Right lung (tissue), 5 donors: Measurements from ENCODE around the gene AZU1. TPM values are rescaled to one million over a fixed set of nuclear protein-coding genes. Genes with fewer than 3 reads are reported as not detected.
"Not testable (repeated sequence)": the region's sequence is repeated elsewhere in the genome, so short reads cannot be mapped to it uniquely, and the experiment has no call there.

ENCODE experiments used
- DNase-seq, 2 donors: peaks; one replicate each; pipeline ENCODE4 v3.0.0-alpha.2; 2013
- polyA plus RNA-seq, 5 donors: library from polyadenylated mRNA; unstranded; fragments of 120-200 nt; gene quantifications; one replicate each; pipeline versions ENCODE4 v1.2.1 to v1.2.3, GENCODE V29; 2013; ENCODE audit warnings: inconsistent platforms in 1 of 5, low replicate concordance in 1 of 5; ENCODE audit not compliant: insufficient read length in 5 of 5, insufficient read depth in 1 of 5

AZU1 gene
- polyA plus RNA-seq, 5 donors = 1.4 to 4.4 (median 1.9) TPM

- DNase-seq = no peak
Observed at GRCh38 chr19:871446-872265, 44.0 kb downstream of the AZU1 start.

GRCh38 chr19:872266-872951 is 44.8 kb downstream of the AZU1 start:
- DNase-seq = no peak

- DNase-seq = no peak
Observed at GRCh38 chr19:873084-873483, 45.4 kb downstream of the AZU1 start.

- no peak for DNase-seq
Observed at GRCh38 chr19:873561-874041, 46.0 kb downstream of the AZU1 start.

DNA sequence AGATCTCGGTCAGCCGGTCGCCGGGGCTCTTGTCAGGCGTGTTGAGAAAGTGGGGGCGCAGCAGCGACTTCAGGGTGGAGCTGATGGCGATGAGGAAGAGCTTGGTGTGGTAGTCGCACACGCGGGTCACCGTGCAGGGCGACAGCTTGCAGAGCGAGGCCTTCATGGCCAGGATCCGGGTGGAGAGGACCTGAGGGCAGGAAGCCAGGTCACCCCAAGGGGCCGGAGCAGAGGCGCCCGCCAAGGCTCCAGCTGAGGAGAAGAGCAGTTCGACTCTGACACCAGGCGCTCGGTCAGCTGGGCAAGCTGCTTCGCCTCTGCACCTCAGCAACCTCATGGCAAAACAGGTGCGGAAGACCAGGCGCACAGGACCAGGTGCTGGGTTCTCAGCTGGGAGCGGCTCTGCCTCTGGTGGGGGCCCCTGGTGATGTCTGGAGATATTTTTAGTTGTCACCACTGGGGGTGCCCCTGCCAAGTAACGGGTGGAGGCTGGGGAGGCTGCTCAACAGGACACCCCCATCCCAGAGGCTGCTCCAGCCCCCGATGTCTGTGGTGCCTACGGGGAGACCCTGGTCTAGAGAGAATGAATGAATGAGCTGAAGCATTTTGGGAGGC is 47.7 kb downstream of the AZU1 start:
- no peak for DNase-seq

- DNase-seq = no peak
Observed at GRCh38 chr19:876089-876488, 48.5 kb downstream of the AZU1 start.

- no peak for DNase-seq
Observed at GRCh38 chr19:876780-877314, 49.2 kb downstream of the AZU1 start.

- DNase-seq = not testable (repeated sequence)
Observed at GRCh38 chr19:877992-878660, 50.5 kb downstream of the AZU1 start.

- not testable (repeated sequence) for DNase-seq
Observed at GRCh38 chr19:878751-879561, 51.3 kb downstream of the AZU1 start.

GRCh38 chr19:879711-880438 is 52.2 kb downstream of the AZU1 start:
- DNase-seq = no peak

Other genes starting within 250 kb of the AZU1 start
- gene HCN2, start 238.0 kb upstream of the AZU1 start, polyA plus RNA-seq = under 1 TPM; 0.05 to 0.15 (median 0.13) TPM
- gene POLRMT, start 194.3 kb upstream of the AZU1 start, polyA plus RNA-seq = 10 to 100 TPM; 28.9 to 46.0 (median 43.0) TPM
- under 1 TPM; 0.19 to 0.57 (median 0.22) TPM for gene FGF22, start 188.0 kb upstream of the AZU1 start, polyA plus RNA-seq
- 10 to 100 TPM; 13.8 to 33.6 (median 19.8) TPM for gene RNF126, start 164.6 kb upstream of the AZU1 start, polyA plus RNA-seq
- gene FSTL3, start 151.4 kb upstream of the AZU1 start, polyA plus RNA-seq = 10 to 100 TPM in 3 of 5 donors, 1 to 10 TPM in 2; 7.0 to 17.2 (median 12.9) TPM
- under 1 TPM in 4 of 5 donors, not detected in 1; 0.14 to 0.64 (median 0.39) TPM for gene PRSS57, start 132.4 kb upstream of the AZU1 start, polyA plus RNA-seq
- gene PALM, start 118.9 kb upstream of the AZU1 start, polyA plus RNA-seq = 10 to 100 TPM; 32.5 to 62.8 (median 43.2) TPM
- 10 to 100 TPM in 2 of 5 donors, 1 to 10 TPM in 3; 5.7 to 17.2 (median 9.4) TPM for gene MISP, start 76.7 kb upstream of the AZU1 start, polyA plus RNA-seq
- 100 to 1,000 TPM; 294 to 375 (median 310) TPM for gene PTBP1, start 30.4 kb upstream of the AZU1 start, polyA plus RNA-seq
- 10 to 100 TPM in 1 of 5 donors, 1 to 10 TPM in 4; 3.0 to 13.7 (median 7.1) TPM for gene PLPPR3, start 5.9 kb upstream of the AZU1 start, polyA plus RNA-seq
- 1 to 10 TPM; 1.4 to 3.4 (median 2.2) TPM for gene PRTN3, start 13.2 kb downstream of the AZU1 start, polyA plus RNA-seq
- gene ELANE, start 24.5 kb downstream of the AZU1 start, polyA plus RNA-seq = 1 to 10 TPM in 2 of 5 donors, under 1 TPM in 3; 0.20 to 1.7 (median 0.75) TPM
- 10 to 100 TPM in 1 of 5 donors, 1 to 10 TPM in 4; 4.7 to 31.4 (median 6.3) TPM for gene CFD, start 31.8 kb downstream of the AZU1 start, polyA plus RNA-seq
- 10 to 100 TPM; 36.7 to 76.2 (median 51.0) TPM for gene MED16, start 65.3 kb downstream of the AZU1 start, polyA plus RNA-seq
- gene RNU6-9, start 65.6 kb downstream of the AZU1 start, polyA plus RNA-seq = not detected
- 10 to 100 TPM; 27.5 to 61.8 (median 37.1) TPM for gene R3HDM4, start 85.4 kb downstream of the AZU1 start, polyA plus RNA-seq
- gene KISS1R, start 89.5 kb downstream of the AZU1 start, polyA plus RNA-seq = under 1 TPM in 1 of 5 donors, not detected in 4; 0.15 TPM
- 10 to 100 TPM; 17.0 to 28.0 (median 20.3) TPM for gene ARID3A, start 98.2 kb downstream of the AZU1 start, polyA plus RNA-seq
- gene WDR18, start 156.5 kb downstream of the AZU1 start, polyA plus RNA-seq = 10 to 100 TPM; 22.3 to 47.6 (median 30.8) TPM
- 1 to 10 TPM in 2 of 5 donors, under 1 TPM in 3; 0.31 to 1.6 (median 0.69) TPM for gene GRIN3B, start 172.6 kb downstream of the AZU1 start, polyA plus RNA-seq
- 100 to 1,000 TPM in 2 of 5 donors, 10 to 100 TPM in 3; 70.9 to 132 (median 98.4) TPM for gene TMEM259, start 193.3 kb downstream of the AZU1 start, polyA plus RNA-seq
- gene RNU6-2, start 193.7 kb downstream of the AZU1 start, polyA plus RNA-seq = not detected
- 100 to 1,000 TPM; 128 to 196 (median 157) TPM for gene CNN2, start 198.8 kb downstream of the AZU1 start, polyA plus RNA-seq
- 1 to 10 TPM; 2.8 to 6.1 (median 4.7) TPM for gene ABCA7, start 212.3 kb downstream of the AZU1 start, polyA plus RNA-seq
- 10 to 100 TPM in 3 of 5 donors, 1 to 10 TPM in 2; 7.8 to 15.8 (median 10.2) TPM for gene ARHGAP45, start 239.3 kb downstream of the AZU1 start, polyA plus RNA-seq